PC-3 (cell line): ENCODE data around the gene CRELD2.

Source experiments
- EZH2 ChIP-seq: fragments of 300-600 bp; sonication (generic); IDR thresholded peaks from one replicate; pipeline ENCODE4 v1.6.1; 2017; ENCODE audit warnings: antibody characterized with exemption, mild to moderate bottlenecking, low read length; ENCODE audit not compliant: unreplicated experiment
- EZH2phosphoT487 ChIP-seq: fragments of 300-600 bp; sonication (generic); IDR thresholded peaks from 2 replicates; pipeline ENCODE4 v1.6.1; 2018; ENCODE audit warnings: mild to moderate bottlenecking, antibody characterized with exemption, low read length, borderline replicate concordance
- TF ChIP-seq, protein P1 (sequence below): fragments of 300-600 bp; sonication (generic); conservative IDR thresholded peaks from 2 replicates; pipeline ENCODE4 v1.5.1; 2017; ENCODE audit warnings: antibody characterized with exemption, low read depth, mild to moderate bottlenecking, low read length

DNA sequence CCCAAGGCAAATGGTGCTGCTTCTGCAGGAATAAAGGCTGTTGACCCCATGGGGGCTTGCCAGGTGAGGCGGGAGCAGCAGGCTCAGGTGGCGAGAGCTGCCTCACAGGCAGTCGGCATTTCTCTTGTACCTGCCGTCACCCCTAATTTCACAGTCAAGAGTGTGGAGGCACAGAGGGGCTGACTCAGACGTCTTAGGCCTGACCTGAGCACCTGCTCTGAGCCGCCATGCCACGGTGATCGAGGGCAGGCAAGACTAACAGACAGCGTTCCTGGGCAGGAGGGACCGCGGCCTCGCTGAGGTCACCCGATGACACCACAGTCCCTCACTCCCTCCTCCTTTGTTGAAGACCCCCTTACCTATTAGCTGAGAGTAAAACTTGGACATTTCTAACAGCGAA lies 5.4 kb upstream of the CRELD2 start:
- TF ChIP-seq, protein P1, sequence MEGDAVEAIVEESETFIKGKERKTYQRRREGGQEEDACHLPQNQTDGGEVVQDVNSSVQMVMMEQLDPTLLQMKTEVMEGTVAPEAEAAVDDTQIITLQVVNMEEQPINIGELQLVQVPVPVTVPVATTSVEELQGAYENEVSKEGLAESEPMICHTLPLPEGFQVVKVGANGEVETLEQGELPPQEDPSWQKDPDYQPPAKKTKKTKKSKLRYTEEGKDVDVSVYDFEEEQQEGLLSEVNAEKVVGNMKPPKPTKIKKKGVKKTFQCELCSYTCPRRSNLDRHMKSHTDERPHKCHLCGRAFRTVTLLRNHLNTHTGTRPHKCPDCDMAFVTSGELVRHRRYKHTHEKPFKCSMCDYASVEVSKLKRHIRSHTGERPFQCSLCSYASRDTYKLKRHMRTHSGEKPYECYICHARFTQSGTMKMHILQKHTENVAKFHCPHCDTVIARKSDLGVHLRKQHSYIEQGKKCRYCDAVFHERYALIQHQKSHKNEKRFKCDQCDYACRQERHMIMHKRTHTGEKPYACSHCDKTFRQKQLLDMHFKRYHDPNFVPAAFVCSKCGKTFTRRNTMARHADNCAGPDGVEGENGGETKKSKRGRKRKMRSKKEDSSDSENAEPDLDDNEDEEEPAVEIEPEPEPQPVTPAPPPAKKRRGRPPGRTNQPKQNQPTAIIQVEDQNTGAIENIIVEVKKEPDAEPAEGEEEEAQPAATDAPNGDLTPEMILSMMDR: no peak
- no peak for TF ChIP-seq EZH2
- TF ChIP-seq EZH2phosphoT487: no peak
